GM10266 (cell line): ENCODE measurements around the gene PANX3.
A peak's percentile ranks its signal among the peaks of the same experiment; 100 is the strongest.

Experiments used
- DNase-seq: peaks from one replicate; pipeline ENCODE4 v3.0.0; 2012; ENCODE audit errors: extremely low spot score
- TF ChIP-seq, protein P1 (sequence below): IDR thresholded peaks from 2 replicates; pipeline ENCODE4 v1.5.1; 2012; ENCODE audit warnings: mild to moderate bottlenecking, low read depth; ENCODE audit not compliant: control insufficient read depth, insufficient read depth; ENCODE audit errors: missing control alignments

PANX3 gene

DNA sequence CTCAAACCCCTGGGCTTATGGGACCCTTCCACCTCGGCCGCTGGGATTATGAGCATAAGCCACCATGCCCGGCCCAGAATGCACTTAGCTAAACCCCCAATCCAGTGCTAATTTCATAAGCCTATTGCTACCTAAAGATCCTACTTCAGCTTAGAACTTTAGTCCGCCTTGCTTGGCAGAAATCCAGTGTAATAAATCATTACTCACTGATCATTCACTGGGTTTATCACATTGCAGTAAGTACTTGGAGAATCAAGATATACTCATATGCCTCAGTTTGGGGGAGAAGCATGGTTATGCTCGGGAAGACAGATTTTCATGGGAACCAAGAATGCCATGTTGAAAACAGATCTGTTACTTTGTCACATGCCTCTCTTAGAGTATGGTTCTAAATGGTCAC, 7.6 kb downstream of the PANX3 start:
- DNase-seq: no peak
- TF ChIP-seq, protein P1, sequence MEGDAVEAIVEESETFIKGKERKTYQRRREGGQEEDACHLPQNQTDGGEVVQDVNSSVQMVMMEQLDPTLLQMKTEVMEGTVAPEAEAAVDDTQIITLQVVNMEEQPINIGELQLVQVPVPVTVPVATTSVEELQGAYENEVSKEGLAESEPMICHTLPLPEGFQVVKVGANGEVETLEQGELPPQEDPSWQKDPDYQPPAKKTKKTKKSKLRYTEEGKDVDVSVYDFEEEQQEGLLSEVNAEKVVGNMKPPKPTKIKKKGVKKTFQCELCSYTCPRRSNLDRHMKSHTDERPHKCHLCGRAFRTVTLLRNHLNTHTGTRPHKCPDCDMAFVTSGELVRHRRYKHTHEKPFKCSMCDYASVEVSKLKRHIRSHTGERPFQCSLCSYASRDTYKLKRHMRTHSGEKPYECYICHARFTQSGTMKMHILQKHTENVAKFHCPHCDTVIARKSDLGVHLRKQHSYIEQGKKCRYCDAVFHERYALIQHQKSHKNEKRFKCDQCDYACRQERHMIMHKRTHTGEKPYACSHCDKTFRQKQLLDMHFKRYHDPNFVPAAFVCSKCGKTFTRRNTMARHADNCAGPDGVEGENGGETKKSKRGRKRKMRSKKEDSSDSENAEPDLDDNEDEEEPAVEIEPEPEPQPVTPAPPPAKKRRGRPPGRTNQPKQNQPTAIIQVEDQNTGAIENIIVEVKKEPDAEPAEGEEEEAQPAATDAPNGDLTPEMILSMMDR: no peak

DNA sequence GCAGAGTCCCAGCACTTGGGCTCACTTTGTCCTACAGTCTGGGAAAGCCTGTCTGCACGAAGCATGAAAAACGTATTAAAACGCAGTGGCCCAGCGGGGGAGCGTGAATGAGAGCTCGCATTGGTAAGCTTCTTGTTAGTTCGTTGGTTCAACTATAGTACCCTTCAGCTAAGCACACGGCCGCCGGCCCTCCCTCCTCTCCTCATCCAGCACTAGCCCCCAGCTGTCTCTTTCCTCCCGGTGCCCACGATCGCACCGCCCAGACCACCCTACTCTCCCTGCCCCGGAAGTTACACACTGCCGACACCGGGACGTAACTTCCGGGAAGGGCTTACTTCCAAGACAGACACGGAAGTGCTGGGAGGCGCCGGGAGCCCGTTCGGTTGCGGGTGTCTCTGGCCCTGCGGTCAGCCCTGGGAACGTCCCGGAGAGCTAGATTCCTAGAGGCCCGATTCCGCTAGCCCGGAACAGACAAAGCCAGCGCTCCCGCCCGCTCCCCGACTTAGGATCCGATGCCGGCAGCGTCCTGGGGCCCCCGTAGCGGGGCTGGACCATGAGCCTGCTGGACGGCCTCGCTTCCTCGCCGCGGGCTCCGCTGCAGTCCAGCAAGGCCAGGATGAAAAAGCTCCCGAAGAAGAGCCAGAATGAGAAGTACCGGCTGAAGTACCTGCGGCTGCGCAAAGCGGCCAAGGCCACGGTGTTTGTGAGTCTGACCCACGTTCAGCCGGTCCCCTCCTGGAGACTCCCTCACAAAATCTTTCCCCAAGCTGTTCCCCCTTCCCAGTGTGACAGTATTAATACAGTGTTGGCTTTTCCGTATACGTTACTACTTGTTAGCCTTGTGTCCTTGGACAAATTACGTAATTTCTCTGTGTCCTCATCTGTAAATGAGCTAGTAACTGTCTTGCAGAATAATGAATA, 11.6 kb downstream of the PANX3 start, which contains the start of gene TBRG1:
Gene TBRG1 (plus strand): TSS at position 334 of the 921 bp plus-strand sequence. CDS start 220 bp downstream, at position 554.
- peak; percentile 84 for DNase-seq

DNA sequence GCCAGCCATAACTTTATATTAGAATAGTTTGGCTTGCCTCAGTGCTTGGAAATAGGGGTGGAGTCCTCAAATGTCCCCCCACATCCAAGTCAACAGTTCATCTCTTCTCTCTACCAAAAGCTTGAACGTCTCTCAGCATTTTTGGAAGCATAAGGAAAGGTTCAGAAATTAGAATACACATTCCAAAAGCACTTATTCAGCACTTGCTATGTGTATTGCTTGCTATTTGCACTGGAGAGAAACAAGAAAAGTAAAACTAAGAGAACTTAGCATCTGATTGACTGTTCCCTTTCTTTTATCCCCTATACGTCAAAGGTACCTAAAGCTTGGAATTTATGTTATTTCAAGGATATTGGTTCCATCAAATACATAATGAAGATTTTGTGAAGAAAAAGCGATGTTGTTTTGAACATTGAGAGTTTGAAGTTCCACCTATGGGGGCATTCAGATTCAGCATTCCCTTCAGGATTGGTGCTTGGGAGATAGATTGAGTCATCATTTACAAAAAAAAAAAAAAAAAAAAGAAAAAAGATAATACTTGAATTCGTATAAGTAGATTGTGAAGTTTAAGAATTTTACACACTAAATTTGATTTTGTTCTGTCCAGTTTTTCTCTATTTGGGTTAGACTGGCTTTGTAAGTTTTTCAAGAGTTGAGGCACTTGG, 12.8 kb downstream of the PANX3 start:
- TF ChIP-seq, protein P1: no peak
- DNase-seq: no peak

More for the DNA sequence above, 11.6 kb downstream of the PANX3 start, which contains the start of gene TBRG1:
- TF ChIP-seq, protein P1: no peak

DNA sequence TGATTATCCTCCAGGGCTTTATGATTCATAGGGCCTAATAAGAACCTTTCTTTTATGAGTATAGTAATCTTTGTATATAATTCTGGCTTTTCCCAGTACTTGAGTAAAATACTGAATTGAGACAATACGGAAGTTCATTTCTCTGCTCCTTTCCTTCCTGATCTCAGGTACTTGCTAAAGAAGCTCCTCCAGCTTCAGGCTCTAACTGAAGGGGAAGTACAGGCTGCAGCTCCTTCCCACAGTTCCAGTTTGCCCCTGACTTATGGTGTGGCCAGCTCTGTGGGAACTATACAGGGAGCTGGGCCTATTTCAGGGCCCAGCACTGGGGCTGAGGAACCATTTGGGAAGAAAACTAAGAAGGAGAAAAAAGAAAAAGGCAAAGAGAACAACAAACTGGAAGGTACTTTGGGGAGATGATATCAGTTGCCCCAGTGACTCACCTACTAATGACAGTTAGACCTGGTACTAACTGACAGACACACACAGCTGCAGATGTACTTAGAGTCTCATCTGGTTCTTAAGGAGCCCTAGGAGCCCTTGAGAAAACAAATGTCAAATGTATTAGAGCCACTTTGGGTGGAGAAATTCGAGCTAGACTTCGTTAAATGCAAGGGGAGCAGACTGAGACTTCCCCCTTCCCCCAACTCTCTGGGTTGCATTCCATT, 14.4 kb downstream of the PANX3 start:
- TF ChIP-seq, protein P1: no peak
- no peak for DNase-seq

DNA sequence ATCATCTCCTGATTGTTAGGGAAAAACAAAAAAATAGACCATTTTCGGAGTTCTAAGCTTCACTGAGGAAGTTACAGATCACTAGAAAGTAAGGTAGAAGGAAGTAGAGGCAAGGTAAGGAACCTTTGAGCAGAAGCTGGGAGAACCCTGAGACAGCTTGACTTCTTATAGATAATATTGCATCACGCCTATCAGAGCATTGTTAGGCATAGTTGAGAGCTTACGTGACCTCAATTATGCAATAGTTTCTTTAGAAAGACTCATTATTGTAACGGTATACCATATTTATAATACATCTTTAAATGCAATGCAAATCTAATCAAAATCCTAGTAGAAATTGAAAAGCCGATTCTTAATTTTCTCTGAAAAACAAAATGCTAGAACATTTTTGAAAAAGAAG, 16.3 kb downstream of the PANX3 start:
- TF ChIP-seq, protein P1: no peak
- DNase-seq: no peak

DNA sequence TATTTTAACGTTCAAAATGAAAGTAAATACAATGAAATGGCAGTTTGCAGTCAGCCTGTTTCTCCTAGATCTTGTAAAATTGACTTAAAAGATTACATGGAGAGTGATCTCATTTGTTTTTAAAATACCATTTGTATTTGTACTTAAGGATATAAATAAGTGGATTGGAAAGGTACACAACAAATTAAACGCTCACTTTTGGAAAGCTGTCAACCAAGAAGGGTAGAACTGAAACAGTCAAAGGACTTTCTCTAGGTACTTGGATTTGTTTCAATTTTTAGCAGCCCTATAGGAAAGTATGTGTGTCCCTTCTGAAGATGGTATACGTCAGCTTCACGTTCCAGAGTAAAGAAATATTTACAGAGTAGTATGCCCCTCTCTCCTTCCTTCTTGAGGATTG, 18.7 kb downstream of the PANX3 start:
- DNase-seq: no peak
- TF ChIP-seq, protein P1: no peak
